Loucy (cell line): ENCODE data around the gene LAMA5.

Experiments
- H2AFZ ChIP-seq: fragments of 200-600 bp; sonication (generic); 2 replicates; pipeline ENCODE4 v1.6.0; 2016; ENCODE audit warnings: antibody characterized with exemption, mild to moderate bottlenecking, low read length, moderate library complexity
- H3F3A ChIP-seq: fragments of 200-600 bp; 2 replicates; pipeline ENCODE4 v1.6.0; 2016; ENCODE audit warnings: antibody characterized with exemption, low read depth, mild to moderate bottlenecking
- H3K27me3 ChIP-seq: fragments of 200-600 bp; sonication (generic); 2 replicates; pipeline ENCODE4 v1.6.1; 2014; ENCODE audit warnings: low read length, mild to moderate bottlenecking; ENCODE audit not compliant: insufficient read depth, poor library complexity, severe bottlenecking
- H3K36me3 ChIP-seq: fragments of 200-600 bp; sonication (generic); 2 replicates; pipeline ENCODE4 v1.6.1; 2016; ENCODE audit warnings: low read length; ENCODE audit not compliant: insufficient read depth
- H3K4me1 ChIP-seq: fragments of 200-600 bp; sonication (generic); 2 replicates; pipeline ENCODE4 v1.5.1; 2014; ENCODE audit warnings: low read length, mild to moderate bottlenecking; ENCODE audit not compliant: insufficient read depth, poor library complexity, severe bottlenecking
- H3K4me2 ChIP-seq: fragments of 200-600 bp; sonication (generic); 2 replicates; pipeline ENCODE4 v1.6.0; 2014; ENCODE audit warnings: antibody characterized with exemption, low read length, low read depth, mild to moderate bottlenecking; ENCODE audit not compliant: poor library complexity, severe bottlenecking
- H3K4me3 ChIP-seq: fragments of 200-600 bp; sonication (generic); 2 replicates; pipeline ENCODE4 v1.5.1; 2014; ENCODE audit warnings: low read length, mild to moderate bottlenecking, mixed read lengths; ENCODE audit not compliant: poor library complexity, severe bottlenecking
- H3K79me2 ChIP-seq: fragments of 200-600 bp; sonication (generic); 2 replicates; pipeline ENCODE4 v1.6.1; 2014; ENCODE audit warnings: low read length; ENCODE audit not compliant: insufficient read depth
- H3K9ac ChIP-seq: fragments of 200-600 bp; sonication (generic); 2 replicates; pipeline ENCODE4 v1.6.0; 2014; ENCODE audit warnings: mild to moderate bottlenecking, low read depth, low read length, moderate library complexity; ENCODE audit not compliant: poor library complexity, severe bottlenecking
- H3K9me2 ChIP-seq: fragments of 200-600 bp; sonication (generic); replicated peaks from 2 replicates; pipeline ENCODE4 v1.6.1; 2016; ENCODE audit warnings: low read depth, low read length, mixed read lengths
- H3K9me3 ChIP-seq: fragments of 200-600 bp; sonication (generic); 2 replicates; pipeline ENCODE4 v1.6.1; 2014; ENCODE audit warnings: mild to moderate bottlenecking, antibody characterized with exemption, low read length, low read depth; ENCODE audit not compliant: insufficient read depth
- H4K20me1 ChIP-seq: fragments of 200-600 bp; sonication (generic); 2 replicates; pipeline ENCODE4 v1.6.0; 2014; ENCODE audit warnings: antibody characterized with exemption, low read length, mild to moderate bottlenecking; ENCODE audit not compliant: insufficient read depth, poor library complexity, severe bottlenecking
- EZH2phosphoT487 ChIP-seq: fragments of 200-600 bp; IDR thresholded peaks from 2 replicates; pipeline ENCODE4 v1.6.1; 2018; ENCODE audit warnings: antibody characterized with exemption, mild to moderate bottlenecking, moderate library complexity, borderline replicate concordance
- TF ChIP-seq, protein P1 (sequence below): fragments of 200-600 bp; sonication (generic); conservative IDR thresholded peaks from 2 replicates; pipeline ENCODE4 v1.5.1; 2014; ENCODE audit warnings: mild to moderate bottlenecking, antibody characterized with exemption, low read length

Gene LAMA5

DNA sequence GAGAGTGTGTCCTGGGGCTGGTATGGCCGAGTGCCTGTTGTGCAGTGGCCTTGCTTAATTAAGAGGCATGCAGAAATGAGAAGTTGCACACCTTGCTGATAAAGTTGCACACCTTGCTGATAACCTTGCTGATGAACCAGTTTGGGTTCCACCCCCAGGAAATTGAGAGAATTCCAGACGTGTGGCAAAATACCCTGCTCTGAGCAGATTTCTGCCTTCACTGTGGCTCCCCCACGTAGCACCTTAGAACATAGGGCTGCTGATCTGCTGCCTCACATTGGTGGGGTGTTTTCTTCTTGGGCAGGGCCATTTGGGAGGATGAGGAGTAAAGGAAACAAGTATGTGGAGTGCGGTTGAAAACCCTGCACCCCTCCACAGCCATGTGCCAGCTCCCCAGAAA, 86.8 kb downstream of the LAMA5 start:
- Histone ChIP-seq H4K20me1 (no peaks in the 10 kb centered on the region), H3K79me2 (no peaks in the 10 kb centered on the region), H3K36me3 (peaks cover 80% of the 10 kb centered on the region; the same call in 1 of the 2 replicates), H3K4me2 (no peak overlapping the region), H3K9me2 (no peaks in the 10 kb centered on the region), H3F3A (no peaks in the 10 kb centered on the region), H3K9ac (no peak overlapping the region), H2AFZ (no peak overlapping the region), H3K27me3 (no peaks in the 10 kb centered on the region), H3K4me3 (no peak overlapping the region), H3K4me1 (no peaks in the 10 kb centered on the region), H3K9me3 (no peaks in the 10 kb centered on the region)
- TF ChIP-seq, protein P1, sequence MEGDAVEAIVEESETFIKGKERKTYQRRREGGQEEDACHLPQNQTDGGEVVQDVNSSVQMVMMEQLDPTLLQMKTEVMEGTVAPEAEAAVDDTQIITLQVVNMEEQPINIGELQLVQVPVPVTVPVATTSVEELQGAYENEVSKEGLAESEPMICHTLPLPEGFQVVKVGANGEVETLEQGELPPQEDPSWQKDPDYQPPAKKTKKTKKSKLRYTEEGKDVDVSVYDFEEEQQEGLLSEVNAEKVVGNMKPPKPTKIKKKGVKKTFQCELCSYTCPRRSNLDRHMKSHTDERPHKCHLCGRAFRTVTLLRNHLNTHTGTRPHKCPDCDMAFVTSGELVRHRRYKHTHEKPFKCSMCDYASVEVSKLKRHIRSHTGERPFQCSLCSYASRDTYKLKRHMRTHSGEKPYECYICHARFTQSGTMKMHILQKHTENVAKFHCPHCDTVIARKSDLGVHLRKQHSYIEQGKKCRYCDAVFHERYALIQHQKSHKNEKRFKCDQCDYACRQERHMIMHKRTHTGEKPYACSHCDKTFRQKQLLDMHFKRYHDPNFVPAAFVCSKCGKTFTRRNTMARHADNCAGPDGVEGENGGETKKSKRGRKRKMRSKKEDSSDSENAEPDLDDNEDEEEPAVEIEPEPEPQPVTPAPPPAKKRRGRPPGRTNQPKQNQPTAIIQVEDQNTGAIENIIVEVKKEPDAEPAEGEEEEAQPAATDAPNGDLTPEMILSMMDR, result no peak
- no peak for TF ChIP-seq EZH2phosphoT487

GRCh38 chr20:62277253-62277652, 89.9 kb downstream of the LAMA5 start:
- H3K27me3 ChIP-seq, result no peaks in the 10 kb centered on the region
- no peaks in the 10 kb centered on the region for H3K9me2 ChIP-seq
- H3K4me3 ChIP-seq, result no peak overlapping the region
- no peaks in the 10 kb centered on the region for H3K4me1 ChIP-seq
- H2AFZ ChIP-seq, result no peak overlapping the region
- no peaks in the 10 kb centered on the region for H3K9me3 ChIP-seq
- no peak overlapping the region for H3K9ac ChIP-seq
- H3K4me2 ChIP-seq, result no peak overlapping the region
- peaks cover 80% of the 10 kb centered on the region; the same call in 1 of the 2 replicates for H3K36me3 ChIP-seq
- no peak for TF ChIP-seq EZH2phosphoT487
- TF ChIP-seq, protein P1, result no peak
- H3F3A ChIP-seq, result no peaks in the 10 kb centered on the region
- no peaks in the 10 kb centered on the region for H3K79me2 ChIP-seq
- no peaks in the 10 kb centered on the region for H4K20me1 ChIP-seq

DNA sequence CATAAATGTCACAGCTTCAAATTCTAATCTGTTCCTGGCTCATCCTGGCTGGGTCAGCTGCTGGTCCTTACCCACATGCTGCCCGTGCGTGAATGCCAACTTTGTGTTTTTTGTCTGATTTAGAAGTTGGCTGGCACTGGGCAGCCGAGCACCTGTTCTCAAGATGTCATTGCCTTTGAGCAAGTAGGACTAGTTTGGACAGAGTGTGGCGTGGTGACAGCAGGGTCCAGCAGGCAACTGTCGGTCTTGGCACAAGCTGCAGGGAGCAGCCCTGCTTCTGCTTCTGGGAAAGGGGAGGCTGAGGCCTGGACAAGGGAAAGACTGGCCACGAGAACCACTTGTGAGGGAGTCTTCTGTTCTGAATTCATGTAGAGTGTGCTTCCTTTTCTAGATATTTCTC, 90.7 kb downstream of the LAMA5 start:
- no peaks in the 10 kb centered on the region for H3F3A ChIP-seq

More for the DNA sequence above, 90.7 kb downstream of the LAMA5 start:
- H2AFZ ChIP-seq, result no peak overlapping the region
- H3K27me3 ChIP-seq, result no peaks in the 10 kb centered on the region
- no peaks in the 10 kb centered on the region for H4K20me1 ChIP-seq
- H3K9me2 ChIP-seq, result no peaks in the 10 kb centered on the region
- H3K4me3 ChIP-seq, result no peak overlapping the region
- no peaks in the 10 kb centered on the region for H3K79me2 ChIP-seq
- peaks cover 78% of the 10 kb centered on the region; the same call in 1 of the 2 replicates for H3K36me3 ChIP-seq
- no peaks in the 10 kb centered on the region for H3K9me3 ChIP-seq
- no peak overlapping the region for H3K9ac ChIP-seq
- no peak for TF ChIP-seq EZH2phosphoT487
- TF ChIP-seq, protein P1, result no peak
- no peaks in the 10 kb centered on the region for H3K4me1 ChIP-seq
- no peak overlapping the region for H3K4me2 ChIP-seq
